Measurements from ENCODE around the gene EIPR1. TPM values are rescaled to one million over a fixed set of nuclear protein-coding genes. Genes with fewer than 3 reads are reported as not detected.

EIPR1 gene
- total and polyA plus RNA-seq, 2 of the 13 experiments (the other 11 are each of a cell fraction or from before 2014, with no cell fraction given), result 70.0 to 96.3 TPM

- TF ChIP-seq TRIM24 (CRISPR knock-in tag; IDR thresholded peaks at IDR 0.05) (0 out of 2 replicates have a peak, but pooled peaks have one; percentile 6), HIVEP1 (CRISPR knock-in tag; IDR thresholded peaks at IDR 0.05) (no peak), GMEB2 (CRISPR knock-in tag; IDR thresholded peaks at IDR 0.05; ENCODE audit: low read depth) (no peak), ZNF18 (CRISPR knock-in tag; IDR thresholded peaks at IDR 0.05; ENCODE audit: insufficient replicate concordance) (no peak), ZZZ3 (CRISPR knock-in tag; IDR thresholded peaks at IDR 0.05; ENCODE audit: borderline replicate concordance) (0 out of 2 replicates have a peak, but pooled peaks have one; percentile 11), ZFP36L2 (CRISPR knock-in tag; IDR thresholded peaks at IDR 0.05) (no peak), ZFP91 (CRISPR knock-in tag; IDR thresholded peaks at IDR 0.05; ENCODE audit: borderline replicate concordance) (peak; percentile 41; the same call in 1 of the 2 replicates), HNF1B (CRISPR knock-in tag; IDR thresholded peaks at IDR 0.05) (no peak), ZNF143 (CRISPR knock-in tag; IDR thresholded peaks at IDR 0.05) (no peak), THAP11 (CRISPR knock-in tag; IDR thresholded peaks at IDR 0.05) (no peak), GLMP (CRISPR knock-in tag; IDR thresholded peaks at IDR 0.05; ENCODE audit: borderline replicate concordance) (no peak), ZNF687 (CRISPR knock-in tag; IDR thresholded peaks at IDR 0.05) (peak; percentile 17; the same call in 1 of the 2 replicates), DMTF1 (CRISPR knock-in tag; IDR thresholded peaks at IDR 0.05) (no peak), SETDB1 (CRISPR knock-in tag; IDR thresholded peaks at IDR 0.05; ENCODE audit: borderline replicate concordance) (no peak)
These were observed 60.3 kb downstream of the EIPR1 start (continued) for GRCh38 chr2:3317277-3317685.

Measured in HepG2 (cell line).